Measurements from ENCODE around the gene FOXO1. TPM values are rescaled to one million over a fixed set of nuclear protein-coding genes. Genes with fewer than 3 reads are reported as not detected.
A peak's percentile ranks its signal among the peaks of the same experiment; 100 is the strongest.

FOXO1 gene
- total and polyA plus RNA-seq, 2 donors (not counting 1 experiment from before 2014, with no cell fraction given): 1.9 to 2.5 TPM

GRCh38 chr13:40639221-40639681 is 27.2 kb downstream of the FOXO1 start:
- no peak overlapping the region for H2AFZ ChIP-seq (ENCODE audit: low read length)
- DNase-seq (ENCODE audit: low read depth in 2 of 2): peak in 1 of 2 donors; percentile 53
- H3K27ac ChIP-seq (ENCODE audit: insufficient read depth, low read length): no peak overlapping the region
- no peak overlapping the region for H3K4me2 ChIP-seq (ENCODE audit: extremely low read depth, insufficient read depth, low read length)
- H3K27me3 ChIP-seq (ENCODE audit: control insufficient read depth, insufficient read depth, low read length): no peaks in the 10 kb centered on the region
- H3K4me3 ChIP-seq (replicated peaks in 1 of 4; ENCODE audit: control extremely low read depth in 1 of 4, insufficient read depth in 1 of 4, low read depth in 3 of 4, low read length in 4 of 4): no peak overlapping the region
- H3K4me1 ChIP-seq (ENCODE audit: control insufficient read depth, extremely low read depth, insufficient read depth, low read length): no peaks in the 10 kb centered on the region
- no peak for TF ChIP-seq CTCF (conservative IDR thresholded peaks at IDR 0.05 in 1 of 2, IDR thresholded peaks at IDR 0.05 in 1 of 2; ENCODE audit: low read depth in 1 of 2, low read length in 2 of 2)
- no peak for TF ChIP-seq EZH2 (IDR thresholded peaks at IDR 0.05; ENCODE audit: low read length, missing control alignments)
- H3K9ac ChIP-seq (ENCODE audit: insufficient read depth, low read length): no peak overlapping the region
- no peaks in the 10 kb centered on the region for H4K20me1 ChIP-seq (ENCODE audit: control insufficient read depth, extremely low read depth, insufficient read depth, low read length)
- no peaks in the 10 kb centered on the region for H3K79me2 ChIP-seq (ENCODE audit: control insufficient read depth, insufficient read depth, low read length)
- H3K9me3 ChIP-seq (ENCODE audit: control insufficient read depth, insufficient read depth, low read depth, low read length): no peaks in the 10 kb centered on the region
- H3K36me3 ChIP-seq (ENCODE audit: control insufficient read depth, insufficient read depth, low read length): no peaks in the 10 kb centered on the region

- Histone ChIP-seq H3K4me3 (replicated peaks in 1 of 4; ENCODE audit: control extremely low read depth in 1 of 4, insufficient read depth in 1 of 4, low read depth in 3 of 4, low read length in 4 of 4) (no peak overlapping the region), H3K9ac (ENCODE audit: insufficient read depth, low read length) (no peak overlapping the region), H3K27ac (ENCODE audit: insufficient read depth, low read length) (no peak overlapping the region), H3K9me3 (ENCODE audit: control insufficient read depth, insufficient read depth, low read depth, low read length) (no peaks in the 10 kb centered on the region), H2AFZ (ENCODE audit: low read length) (no peak overlapping the region), H3K27me3 (ENCODE audit: control insufficient read depth, insufficient read depth, low read length) (no peaks in the 10 kb centered on the region), H3K4me2 (ENCODE audit: extremely low read depth, insufficient read depth, low read length) (no peak overlapping the region), H3K4me1 (ENCODE audit: control insufficient read depth, extremely low read depth, insufficient read depth, low read length) (no peaks in the 10 kb centered on the region), H3K36me3 (ENCODE audit: control insufficient read depth, insufficient read depth, low read length) (no peaks in the 10 kb centered on the region), H3K79me2 (ENCODE audit: control insufficient read depth, insufficient read depth, low read length) (no peaks in the 10 kb centered on the region), H4K20me1 (ENCODE audit: control insufficient read depth, extremely low read depth, insufficient read depth, low read length) (no peaks in the 10 kb centered on the region)
- DNase-seq (ENCODE audit: low read depth in 2 of 2): no peak
- TF ChIP-seq EZH2 (IDR thresholded peaks at IDR 0.05; ENCODE audit: low read length, missing control alignments) (no peak), CTCF (conservative IDR thresholded peaks at IDR 0.05 in 1 of 2, IDR thresholded peaks at IDR 0.05 in 1 of 2; ENCODE audit: low read depth in 1 of 2, low read length in 2 of 2) (no peak)
Observed at GRCh38 chr13:40637643-40638042, 28.8 kb downstream of the FOXO1 start.

- Histone ChIP-seq H4K20me1 (ENCODE audit: control insufficient read depth, extremely low read depth, insufficient read depth, low read length) (no peaks in the 10 kb centered on the region), H3K9me3 (ENCODE audit: control insufficient read depth, insufficient read depth, low read depth, low read length) (no peaks in the 10 kb centered on the region), H3K36me3 (ENCODE audit: control insufficient read depth, insufficient read depth, low read length) (no peaks in the 10 kb centered on the region), H3K4me3 (replicated peaks in 1 of 4; ENCODE audit: control extremely low read depth in 1 of 4, insufficient read depth in 1 of 4, low read depth in 3 of 4, low read length in 4 of 4) (no peak overlapping the region), H3K27ac (ENCODE audit: insufficient read depth, low read length) (no peak overlapping the region), H3K27me3 (ENCODE audit: control insufficient read depth, insufficient read depth, low read length) (no peaks in the 10 kb centered on the region), H2AFZ (ENCODE audit: low read length) (no peak overlapping the region), H3K79me2 (ENCODE audit: control insufficient read depth, insufficient read depth, low read length) (no peaks in the 10 kb centered on the region), H3K4me1 (ENCODE audit: control insufficient read depth, extremely low read depth, insufficient read depth, low read length) (no peaks in the 10 kb centered on the region), H3K9ac (ENCODE audit: insufficient read depth, low read length) (no peak overlapping the region), H3K4me2 (ENCODE audit: extremely low read depth, insufficient read depth, low read length) (no peak overlapping the region)
- no peak for TF ChIP-seq EZH2 (IDR thresholded peaks at IDR 0.05; ENCODE audit: low read length, missing control alignments)
- no peak for TF ChIP-seq CTCF (conservative IDR thresholded peaks at IDR 0.05 in 1 of 2, IDR thresholded peaks at IDR 0.05 in 1 of 2; ENCODE audit: low read depth in 1 of 2, low read length in 2 of 2)
- no peak for DNase-seq (ENCODE audit: low read depth in 2 of 2)
Observed at GRCh38 chr13:40635315-40635995, 31.0 kb downstream of the FOXO1 start.
